ENCODE data around the gene RASAL2.
A peak's percentile ranks its signal among the peaks of the same experiment; 100 is the strongest.
"Not testable (repeated sequence)": the region's sequence is repeated elsewhere in the genome, so short reads cannot be mapped to it uniquely, and the experiment has no call there.

The RASAL2 gene

DNA sequence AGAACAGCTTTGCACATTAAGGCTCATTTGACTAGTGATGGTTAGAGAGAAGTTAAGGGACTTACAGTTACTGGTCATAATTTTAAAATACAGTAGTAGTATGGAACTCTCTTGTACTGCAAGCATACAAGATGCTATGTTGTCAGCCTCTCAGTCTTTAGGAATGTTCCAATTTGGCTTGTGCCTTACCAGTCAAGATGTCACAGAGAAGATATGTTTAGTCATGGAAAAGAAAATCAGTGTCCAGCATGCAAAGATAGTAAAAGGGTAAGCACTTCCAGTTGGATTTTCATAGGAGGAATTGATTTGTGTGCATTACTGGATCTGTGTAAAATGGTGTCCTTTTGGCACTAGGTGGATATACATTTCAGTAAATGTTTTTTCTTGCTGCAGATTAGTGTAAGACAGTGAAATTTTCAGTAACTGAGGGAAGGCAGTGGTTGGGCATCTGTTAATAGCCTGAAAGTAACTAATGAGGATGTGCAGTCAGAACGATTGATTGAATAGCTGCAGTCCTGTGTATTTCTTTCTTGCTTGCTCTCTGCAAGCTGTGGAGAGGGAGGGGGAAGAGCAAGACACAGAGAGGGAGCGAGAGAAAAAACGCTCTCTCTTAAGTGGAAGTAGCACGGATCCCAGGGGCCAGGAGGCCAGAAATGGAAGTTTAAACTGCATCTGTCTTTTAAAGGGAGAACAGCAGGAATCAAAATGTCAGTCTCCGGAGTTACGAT lies 294.7 kb downstream of the RASAL2 start:
- no peak for DNase-seq (ENCODE audit: low spot score)

DNA sequence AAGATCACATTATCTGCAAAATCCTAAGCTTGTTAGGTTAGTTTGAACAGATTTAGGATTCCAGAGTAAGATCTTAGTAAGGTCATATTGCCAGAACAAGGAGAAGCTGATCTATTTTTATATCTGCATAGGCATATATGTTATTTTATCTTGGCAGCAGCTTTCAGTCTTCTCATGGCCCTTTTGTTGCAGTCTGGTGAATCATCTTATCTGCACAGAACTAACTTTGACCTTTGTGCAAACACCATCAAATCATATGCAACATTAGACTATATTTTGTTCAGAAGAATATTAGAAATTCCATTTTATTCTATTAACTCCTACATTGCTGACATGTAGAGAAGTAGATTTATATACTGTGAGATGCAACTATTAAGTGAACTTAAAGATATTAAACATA lies 295.5 kb downstream of the RASAL2 start:
- no peak for DNase-seq (ENCODE audit: low spot score)

DNA sequence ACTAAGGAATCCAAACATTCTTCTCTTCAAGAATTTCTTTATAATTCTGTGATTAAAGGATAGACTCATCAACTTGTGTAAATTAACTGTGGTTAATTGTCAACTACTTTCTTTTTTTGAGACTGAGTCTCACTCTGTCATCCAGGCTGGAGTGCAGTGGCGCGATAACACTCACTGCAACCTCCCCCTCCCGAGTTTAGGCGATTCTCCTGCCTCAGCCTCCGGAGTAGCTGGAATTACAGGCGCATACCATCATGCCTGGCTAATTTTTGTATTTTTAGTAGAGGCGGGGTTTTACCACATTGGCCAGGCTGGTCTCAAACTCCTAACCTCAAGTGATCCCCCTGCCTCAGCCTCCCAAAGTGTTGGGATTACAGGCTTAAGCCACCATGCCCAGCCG lies 296.4 kb downstream of the RASAL2 start:
- not testable (repeated sequence) for DNase-seq (ENCODE audit: low spot score)

DNA sequence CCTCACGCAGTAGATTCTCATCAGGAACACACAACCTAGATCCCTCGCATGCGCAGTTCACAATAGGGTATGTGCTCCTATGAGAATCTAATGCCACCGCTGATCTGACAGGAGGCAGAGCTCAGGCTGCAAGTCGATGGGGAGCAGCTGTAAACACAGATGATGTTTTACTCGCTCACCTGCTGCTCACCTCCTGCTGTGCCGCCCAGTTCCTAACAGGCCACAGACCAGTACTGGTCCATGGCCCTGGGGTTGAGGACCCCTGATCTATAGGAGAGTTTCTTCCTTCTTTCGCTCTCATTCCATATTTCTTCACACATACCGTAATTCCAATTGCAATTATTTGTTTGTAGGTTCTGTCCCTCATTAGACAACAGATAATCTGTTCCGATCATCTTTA lies 299.5 kb downstream of the RASAL2 start:
- no peak for DNase-seq (ENCODE audit: low spot score)

DNA sequence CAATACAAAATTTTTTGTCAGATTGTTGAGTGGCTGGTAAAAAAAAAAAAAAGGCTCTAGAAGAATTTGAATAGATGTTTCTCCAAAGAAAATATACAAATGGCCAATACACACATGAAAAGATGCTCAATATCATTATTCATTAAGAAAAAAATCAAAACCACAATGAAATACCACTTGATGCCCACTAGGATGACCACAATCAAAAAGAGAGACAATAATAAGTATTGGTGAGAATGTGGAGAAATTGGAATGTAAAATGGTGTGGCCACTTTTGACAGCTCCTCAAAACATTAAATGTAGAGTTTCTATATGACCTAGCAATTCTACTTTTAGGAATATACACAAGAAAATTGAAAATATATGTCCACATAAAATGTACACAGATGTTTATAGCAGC lies 302.9 kb downstream of the RASAL2 start:
- no peak for DNase-seq (ENCODE audit: low spot score)

DNA sequence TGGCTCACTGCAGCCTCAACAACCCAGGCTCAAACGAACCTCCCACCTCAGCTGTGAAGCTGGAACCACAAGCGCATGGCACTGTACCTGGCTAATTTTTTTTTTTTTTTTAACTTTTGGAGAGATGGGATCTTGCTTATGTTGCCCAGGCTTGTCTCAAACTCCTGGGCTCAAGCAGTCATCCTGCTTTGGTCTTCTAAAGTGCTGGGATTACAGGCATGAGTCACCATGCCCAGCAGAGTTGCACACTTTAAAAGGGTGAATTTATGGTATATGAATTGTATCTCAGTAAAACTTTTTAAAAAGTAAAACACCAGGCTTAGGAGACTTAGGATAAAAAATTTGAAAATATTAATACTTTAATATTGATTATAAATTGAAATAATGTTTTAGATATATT lies 303.8 kb downstream of the RASAL2 start:
- peak; percentile 15 for DNase-seq (ENCODE audit: low spot score)

DNA sequence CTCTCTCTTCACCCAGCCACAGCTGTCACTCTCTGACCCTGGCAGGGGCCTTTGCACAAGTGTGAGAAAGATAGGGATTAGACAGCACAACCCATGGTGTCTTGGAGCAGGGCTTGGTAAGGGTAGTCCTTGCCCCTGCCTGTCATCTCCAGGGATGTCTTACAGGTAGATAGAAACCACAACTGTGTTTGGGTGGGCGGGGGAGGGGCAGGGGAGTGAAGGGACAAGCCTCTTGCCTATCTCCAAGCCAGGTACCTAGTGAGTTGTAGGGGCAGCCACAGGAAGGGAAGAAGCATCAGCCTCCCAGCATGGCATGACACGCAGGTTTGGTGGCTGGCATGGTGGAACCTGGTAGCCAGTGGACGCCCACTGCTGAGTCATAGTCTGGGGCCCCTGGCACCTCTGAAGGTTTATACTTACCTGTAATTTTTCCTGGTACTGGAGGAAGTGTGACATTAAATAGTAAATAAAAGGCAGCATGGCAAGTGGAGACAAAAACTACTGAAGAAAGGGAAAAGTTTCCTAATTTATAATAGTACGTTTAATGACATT lies 305.3 kb downstream of the RASAL2 start:
- DNase-seq (ENCODE audit: low spot score) = no peak

DNA sequence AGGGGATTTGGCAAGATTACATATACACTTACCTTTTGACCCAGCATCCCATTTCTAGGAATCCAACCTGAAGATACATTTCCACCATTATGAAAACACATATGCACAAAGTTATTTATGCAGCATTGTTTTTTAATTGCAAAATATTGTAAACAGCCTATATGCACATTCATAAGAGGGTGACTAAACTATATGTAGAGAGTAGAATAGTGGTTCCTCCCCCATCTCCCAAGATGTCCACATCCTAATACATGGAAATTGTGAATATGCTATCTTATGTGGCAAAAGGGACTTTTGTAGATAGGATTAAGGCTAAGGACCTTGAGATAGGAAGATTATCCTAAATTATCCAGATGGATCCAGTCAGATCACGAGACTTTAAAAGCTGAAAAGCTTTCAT lies 311.2 kb downstream of the RASAL2 start:
- DNase-seq (ENCODE audit: low spot score) = no peak

DNA sequence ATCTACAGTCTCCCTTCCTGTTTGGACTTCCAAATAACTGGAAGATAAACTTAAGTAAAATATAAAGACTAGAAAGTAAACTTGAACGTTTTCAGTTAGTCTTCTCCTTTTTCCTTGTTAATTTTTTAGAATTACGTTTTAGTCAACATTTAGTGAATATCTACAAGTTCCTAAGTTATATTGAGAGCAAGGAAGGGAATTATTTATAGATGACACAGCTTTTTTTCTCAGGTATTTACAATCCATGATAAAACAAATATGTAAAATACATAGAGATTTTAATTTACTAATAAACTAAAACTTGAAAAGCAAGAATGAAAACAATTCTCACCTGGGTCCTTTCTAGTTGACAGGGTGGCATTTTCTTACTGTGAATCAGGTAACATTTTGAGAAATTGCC lies 313.3 kb downstream of the RASAL2 start:
- DNase-seq (ENCODE audit: low spot score) = no peak

DNA sequence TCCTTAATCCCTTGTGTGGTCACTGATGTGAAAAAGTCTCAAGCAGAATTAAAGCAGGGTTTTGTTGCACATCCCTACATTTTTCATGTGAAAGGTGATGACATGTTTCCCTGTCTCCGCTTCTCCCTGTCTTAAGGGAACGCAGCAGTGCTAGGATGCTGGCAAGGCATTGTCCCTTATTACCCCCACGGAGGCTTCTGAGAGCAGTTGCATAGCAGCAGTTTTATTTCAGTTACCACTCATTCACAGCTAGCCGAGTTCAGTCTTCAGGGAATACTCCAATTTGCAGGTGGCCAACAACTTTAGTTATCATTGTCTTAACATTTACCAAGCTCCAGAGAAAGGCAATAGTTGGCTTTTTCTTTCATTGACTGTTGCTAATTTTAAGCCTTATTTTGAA lies 313.8 kb downstream of the RASAL2 start:
- DNase-seq (ENCODE audit: low spot score) = no peak

DNA sequence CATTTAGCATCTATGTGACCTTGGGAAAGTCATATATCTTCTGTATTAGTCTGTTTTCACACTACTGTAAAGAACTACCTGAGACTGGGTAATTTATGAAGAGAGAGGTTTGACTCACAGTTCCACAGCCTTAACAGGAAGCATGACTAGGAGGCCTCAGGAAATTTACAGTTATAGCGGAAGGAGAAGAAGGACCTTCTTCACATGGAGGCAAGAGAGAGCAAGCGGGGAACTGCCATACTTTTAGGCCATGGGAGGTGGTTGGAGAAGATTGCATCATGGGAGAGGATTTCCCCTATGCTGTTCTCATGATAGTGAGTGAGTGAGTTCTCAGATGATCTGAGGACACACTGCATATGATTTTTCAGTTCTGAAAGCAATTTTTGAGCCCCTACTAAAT lies 315.0 kb downstream of the RASAL2 start:
- DNase-seq (ENCODE audit: low spot score) = no peak

DNA sequence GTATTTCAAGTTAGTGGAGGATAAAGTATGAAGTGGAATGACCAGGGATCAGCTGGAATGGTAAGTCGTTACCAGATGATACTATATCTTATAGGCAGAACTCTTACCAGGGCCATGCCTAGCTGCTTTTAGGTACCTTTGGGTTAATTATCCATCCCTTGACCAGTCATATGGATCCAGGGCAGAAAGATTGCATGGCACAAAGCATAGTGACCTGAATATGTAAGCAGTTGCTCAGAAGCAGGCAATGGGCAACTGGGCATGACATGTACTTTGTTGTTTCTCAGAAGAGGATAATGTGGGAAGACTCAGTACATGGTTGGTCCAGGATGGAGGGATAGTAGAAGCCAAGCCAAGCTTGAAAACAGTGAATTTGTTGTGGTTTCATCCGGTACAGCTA lies 315.6 kb downstream of the RASAL2 start:
- DNase-seq (ENCODE audit: low spot score) = no peak

DNA sequence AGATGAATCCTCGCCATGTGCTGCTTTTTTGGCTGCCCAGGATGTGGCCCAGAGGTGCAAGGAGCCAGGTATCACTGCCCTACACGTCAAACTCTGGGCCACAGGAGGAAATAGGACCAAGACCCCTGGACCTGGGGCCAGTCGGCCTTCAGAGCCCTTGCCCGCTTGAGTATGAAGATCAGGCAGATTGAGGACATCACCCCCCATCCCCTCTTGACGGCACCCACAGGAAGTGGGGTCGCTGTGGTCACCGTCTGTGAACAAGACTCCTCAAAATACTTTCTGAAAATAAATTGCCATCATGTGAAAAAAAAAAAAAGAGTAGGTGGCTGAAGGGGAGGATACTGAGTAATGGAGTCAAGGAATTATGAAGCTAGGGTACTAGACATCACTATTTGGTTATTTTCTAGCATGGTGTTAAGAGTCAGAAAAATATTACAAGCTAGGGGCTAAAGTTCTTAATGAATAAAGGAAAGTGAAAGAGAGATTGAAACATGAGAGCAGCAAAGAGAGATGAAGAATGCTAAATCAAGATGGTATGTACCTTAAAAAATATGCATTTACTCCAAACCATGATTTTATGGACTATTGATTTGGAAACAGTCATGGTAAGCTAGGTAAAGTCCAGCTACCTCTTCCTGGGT lies 318.0 kb downstream of the RASAL2 start:
- no peak for DNase-seq (ENCODE audit: low spot score)

DNA sequence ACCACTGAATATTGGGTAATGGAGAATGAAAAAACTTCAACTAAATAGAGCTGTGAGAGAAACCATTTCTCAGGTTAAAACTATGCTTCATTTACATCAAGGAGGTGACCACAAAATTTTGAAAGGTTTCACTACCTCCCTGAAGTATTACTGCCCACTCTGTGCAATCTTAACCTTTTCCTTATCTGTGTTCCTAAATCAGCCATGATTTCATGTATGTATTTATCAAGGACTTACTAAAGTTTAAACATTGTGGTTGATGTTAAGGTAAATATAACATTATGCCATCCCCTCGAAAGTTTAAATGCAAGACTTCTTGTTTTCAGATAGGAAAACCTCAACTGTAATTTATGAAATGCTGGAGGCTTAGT lies 318.5 kb downstream of the RASAL2 start:
- DNase-seq (ENCODE audit: low spot score) = no peak

DNA sequence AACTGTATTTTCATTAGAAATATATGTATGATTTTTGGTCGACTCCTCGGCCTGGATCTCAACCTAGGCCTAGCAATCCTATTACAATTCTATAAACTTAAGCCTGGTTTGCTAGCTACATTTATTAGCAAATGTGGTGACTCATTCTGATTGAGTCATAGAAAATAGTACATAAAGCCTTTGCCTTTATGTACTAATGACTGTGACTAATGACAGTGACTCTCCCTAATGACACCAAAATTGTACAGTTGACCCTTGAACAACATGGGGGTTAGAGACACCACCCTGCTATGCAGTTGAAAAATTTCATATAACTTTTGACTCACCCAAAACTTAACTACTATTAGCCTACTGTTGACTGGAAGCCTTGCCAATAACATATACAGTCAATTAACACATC lies 324.0 kb downstream of the RASAL2 start:
- DNase-seq (ENCODE audit: low spot score) = peak; percentile 87

DNA sequence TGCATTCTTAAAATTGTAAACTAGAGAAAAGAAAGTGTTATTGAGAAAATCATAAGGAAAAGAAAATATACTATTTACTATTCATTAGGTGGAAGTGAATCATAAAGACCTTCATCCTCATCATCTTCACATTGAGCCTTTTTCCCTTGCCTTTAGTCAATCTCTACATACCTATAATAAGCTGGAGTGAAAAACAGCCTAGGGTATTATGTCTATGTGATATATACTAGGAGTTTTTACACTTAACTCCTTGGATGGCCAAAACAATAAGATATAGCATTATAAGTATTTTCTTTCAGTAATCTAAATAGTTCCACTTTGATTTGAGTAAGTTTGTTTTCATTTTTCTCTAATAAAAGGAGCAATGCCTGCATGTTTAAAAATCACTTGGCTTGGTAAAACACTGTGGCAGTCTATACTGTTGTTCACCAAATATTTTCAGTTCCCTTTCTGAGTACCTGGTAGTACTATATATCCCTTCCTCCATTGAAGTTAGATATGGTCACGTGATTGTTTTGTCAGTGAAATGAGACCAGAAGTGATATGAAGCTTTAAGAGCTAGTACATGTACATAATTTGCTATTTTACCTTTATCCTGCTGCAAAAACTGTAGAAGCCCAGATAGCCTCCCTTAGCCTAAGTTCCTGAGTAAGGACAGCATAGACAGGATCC lies 324.5 kb downstream of the RASAL2 start:
- DNase-seq (ENCODE audit: low spot score) = no peak

DNA sequence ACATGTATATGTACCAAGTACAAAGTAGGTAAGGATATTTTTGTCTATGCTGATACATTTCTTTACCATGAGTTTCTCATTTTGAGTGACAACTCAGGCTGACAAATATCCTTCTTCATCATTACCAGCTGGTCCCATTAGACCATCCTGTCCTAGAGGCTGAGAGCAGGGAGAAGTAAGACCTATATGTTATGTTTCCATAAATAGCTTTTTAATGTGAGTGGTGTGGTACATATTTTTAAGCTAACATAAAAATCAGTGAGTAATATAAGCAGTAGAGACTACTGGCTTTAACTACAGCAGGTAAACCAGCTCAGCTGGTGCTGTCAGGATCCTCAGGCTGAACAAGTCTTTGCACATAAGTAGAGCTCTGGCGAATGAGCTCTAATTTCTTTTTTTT lies 340.5 kb downstream of the RASAL2 start:
- peak; percentile 15 for DNase-seq (ENCODE audit: low spot score)

DNA sequence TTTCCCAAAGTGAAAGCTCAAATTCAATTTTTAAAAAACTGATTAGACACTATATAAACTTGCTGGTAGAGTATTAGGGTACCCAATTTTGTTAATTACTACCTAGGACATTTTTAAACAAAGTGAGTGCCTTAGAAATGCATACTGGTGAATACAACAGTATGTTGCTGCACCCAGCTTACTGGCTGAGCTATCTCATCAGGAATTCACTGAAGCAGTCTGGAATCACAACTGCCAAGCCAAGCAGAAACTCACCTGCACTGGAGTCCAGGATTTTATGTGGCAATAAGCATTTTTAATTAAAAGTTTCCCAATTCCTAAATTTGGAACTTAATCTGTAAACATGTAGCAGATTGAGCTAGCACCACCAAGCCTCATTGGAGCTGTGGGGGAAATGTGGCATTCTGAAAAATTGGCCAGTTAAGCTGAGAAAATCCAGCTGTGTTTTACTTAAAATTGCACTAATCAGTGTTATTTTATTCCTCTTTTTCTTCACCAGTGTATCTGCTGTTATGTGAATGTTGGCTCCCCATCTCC lies 341.1 kb downstream of the RASAL2 start:
- DNase-seq (ENCODE audit: low spot score) = no peak

DNA sequence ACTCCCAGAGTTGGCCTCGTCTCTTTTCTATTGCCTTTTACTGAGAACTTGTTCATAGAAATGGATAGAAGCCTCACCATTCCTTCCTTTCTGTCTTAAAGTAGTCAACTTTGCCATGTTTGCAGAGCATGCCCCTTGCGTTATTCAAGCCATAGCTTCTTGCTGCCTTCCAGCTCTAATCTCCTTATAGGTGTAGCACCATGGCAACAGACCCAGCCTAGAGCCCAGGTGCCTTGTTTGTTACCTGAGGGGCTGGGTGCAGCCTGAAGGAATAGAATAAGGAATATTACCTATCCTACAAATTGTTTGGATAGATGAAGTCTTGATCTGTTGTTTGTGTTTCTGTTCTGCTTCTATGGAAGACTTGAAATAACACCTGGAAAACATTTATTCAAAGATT lies 343.0 kb downstream of the RASAL2 start:
- no peak for DNase-seq (ENCODE audit: low spot score)

DNA sequence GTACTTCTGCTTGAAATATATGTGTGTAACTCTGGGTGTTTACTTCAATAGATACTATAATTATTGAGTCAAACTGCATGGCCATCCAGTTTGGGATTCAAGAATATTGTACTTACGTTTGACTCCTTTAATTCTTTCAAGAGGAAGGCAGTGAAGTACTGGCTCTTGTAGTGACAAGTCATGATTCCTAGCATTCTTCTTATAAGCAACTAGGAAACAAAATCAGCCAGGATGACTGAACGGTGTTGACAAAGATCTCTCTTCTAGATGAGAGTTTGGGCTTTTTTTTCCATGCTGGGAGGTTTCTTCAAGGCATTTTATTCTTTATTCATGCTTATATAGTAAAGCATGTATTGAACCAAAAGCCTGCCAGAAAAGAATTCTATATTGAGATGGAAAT lies 344.5 kb downstream of the RASAL2 start:
- no peak for DNase-seq (ENCODE audit: low spot score)

DNA sequence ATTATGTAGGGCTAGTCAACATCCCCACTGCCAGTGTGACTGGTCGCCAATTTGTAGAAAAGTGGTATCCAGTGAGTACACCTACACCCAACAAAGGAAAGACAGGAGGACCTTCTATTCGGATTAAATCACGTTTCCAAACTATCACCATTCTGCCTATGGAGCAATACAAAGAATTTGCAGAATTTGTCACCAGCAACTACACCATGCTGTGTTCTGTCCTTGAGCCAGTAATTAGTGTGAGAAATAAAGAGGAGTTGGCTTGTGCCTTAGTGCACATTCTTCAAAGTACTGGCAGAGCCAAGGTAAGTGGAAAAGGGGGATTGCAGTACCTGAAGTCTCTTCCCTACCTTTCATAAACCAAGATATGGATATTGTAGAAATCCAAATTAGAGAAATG lies 349.0 kb downstream of the RASAL2 start:
- DNase-seq (ENCODE audit: low spot score) = no peak

DNA sequence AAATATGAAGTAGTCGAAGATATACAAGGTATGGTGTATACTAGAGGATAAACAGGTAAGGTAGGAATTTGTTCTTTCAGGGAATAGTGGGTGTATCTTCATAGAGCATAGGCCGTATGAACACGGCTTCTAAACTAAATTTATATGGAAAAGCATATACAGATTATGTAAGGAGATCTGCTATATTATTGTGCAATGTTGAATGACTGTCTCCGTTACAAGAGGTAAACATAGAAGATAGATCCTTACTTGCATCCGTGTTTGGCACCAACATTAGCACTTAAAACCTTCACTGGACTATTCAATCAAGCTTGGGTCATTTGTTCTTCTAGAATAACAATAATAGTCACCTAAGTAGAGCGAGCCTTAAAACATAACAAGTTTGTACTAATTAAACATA lies 357.0 kb downstream of the RASAL2 start:
- no peak for DNase-seq (ENCODE audit: low spot score)

DNA sequence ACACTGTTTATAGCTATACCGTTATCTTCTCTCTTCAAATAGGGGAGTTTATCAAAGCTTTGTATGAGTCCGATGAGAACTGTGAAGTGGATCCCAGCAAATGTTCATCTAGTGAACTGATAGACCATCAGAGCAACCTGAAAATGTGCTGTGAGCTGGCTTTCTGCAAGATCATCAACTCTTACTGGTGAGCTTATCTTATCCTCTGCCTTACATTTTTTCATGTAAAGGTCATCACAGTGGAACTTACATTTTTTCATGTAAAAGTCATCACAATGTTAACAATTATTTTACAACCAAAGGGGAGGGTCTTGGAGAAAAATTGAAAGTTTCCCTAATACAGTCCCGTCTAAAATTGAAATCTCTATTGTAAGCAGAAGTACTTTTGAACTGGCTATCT lies 357.6 kb downstream of the RASAL2 start:
- peak; percentile 25 for DNase-seq (ENCODE audit: low spot score)

Data from RKO (cell line).